ENCODE data around the gene ZNF805.
A peak's percentile ranks its signal among the peaks of the same experiment; 100 is the strongest.
"Not testable (repeated sequence)": the region's sequence is repeated elsewhere in the genome, so short reads cannot be mapped to it uniquely, and the experiment has no call there.

Gene ZNF805

DNA sequence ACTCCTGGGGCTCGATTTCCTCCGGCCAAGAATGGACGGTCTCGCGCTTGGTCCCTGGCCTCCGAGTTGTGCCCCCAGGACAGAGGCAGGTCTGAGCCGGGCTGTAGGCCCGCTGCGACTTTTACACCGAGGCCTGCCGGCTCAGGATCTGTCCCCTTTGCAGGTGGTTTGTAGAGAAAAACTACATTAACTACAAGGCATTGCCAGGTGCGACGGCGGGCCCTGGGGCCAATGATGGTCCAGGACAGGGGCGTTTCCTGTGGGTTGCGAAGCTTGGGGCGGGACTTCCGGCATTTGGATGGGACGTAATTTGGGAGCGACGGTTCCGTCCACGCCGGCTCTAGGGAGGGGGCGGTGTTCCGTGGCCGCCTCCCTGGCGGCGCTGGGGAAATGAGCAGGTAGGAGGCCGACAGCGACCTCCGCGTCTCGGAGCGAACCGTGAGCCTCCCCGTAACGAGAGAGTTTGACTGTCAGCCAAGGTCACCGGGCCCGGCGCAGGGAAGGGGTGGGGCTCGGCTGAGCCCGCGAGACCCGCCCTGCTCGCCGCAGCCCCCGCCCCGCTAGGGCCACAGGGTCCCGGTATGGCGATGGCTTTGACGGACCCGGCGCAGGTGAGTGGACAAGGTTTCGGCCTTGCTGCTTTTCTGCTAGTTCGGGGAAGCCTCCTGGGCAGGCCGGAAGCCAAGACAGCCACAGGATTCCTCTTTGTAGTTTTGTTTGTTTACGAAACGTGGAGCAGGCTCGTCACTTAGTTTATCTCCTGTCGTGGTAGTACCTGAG is at the start of gene ZNF805:
Gene ZNF805 (plus strand): TSS at position 322 of the 780 bp plus-strand sequence. CDS start 260 bp downstream, at position 582.
- peak; percentile 85 for DNase-seq

DNA sequence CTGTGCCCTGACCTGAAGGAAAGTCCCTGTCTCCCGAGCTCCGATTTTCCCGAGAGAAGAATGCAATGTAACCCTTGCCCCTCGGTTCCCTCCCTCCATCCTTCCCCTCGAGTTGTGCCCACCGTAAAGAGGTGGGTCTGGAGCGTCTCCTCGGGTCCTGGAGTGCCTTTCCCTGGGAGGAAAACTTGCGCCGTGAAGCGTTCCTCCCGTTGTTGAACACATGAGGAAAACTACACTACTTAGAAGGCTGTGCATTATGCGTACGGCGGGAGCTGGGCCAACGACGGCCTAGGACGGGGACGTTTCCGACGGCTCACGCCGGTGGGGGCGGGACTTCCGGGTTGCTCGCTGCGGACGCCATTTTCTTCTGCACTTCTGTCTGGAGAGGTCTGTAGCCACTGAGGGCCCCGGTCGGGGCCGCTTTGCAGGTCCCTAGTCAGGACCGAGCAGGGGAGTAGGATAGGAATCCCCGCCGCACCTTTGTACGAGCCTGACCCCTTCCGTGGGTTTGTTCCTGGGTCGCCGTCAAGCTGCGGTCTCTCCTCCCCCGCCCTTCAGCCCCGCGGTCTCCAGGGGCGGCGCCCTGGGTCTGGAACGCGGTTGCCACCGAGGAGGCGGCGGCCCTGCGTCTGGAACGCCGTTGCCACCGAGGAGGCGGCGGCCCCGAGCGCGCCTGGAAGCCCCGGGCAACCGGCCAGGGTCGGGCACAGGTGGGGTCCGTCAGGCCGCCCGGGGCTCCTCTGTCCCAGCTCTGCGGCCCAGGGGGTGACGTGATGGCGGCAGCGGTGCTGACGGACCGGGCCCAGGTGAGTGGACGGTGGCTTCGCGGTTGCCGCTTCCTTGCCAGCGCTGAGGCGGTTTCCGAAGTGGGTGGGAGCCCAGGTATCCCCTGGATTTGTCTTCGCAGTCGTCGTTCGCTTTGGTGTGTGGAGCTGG is 49.0 kb upstream of the ZNF805 start, which contains the start of gene ZNF264:
Gene ZNF264 (plus strand): TSS at position 360 of the 936 bp plus-strand sequence. CDS start 414 bp downstream, at position 774.
- DNase-seq: peak; percentile 83

DNA sequence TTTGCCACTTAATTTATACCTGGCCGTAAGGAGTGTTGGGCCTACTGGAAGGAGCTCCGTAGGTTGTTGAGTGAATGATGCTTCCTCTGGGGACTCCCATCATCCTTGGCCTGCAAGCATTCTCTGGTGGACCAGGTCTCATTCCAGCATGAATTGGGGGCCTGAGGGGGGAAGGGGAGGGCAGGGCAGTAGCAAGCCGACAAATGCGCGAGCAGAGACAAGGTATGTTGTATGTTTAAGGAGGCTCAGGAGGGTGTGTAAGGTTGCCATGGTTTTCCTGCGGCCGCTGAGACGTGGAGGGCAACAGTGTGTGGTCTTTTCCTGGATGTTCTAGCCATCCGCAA is 48.4 kb upstream of the ZNF805 start:
- DNase-seq: no peak

DNA sequence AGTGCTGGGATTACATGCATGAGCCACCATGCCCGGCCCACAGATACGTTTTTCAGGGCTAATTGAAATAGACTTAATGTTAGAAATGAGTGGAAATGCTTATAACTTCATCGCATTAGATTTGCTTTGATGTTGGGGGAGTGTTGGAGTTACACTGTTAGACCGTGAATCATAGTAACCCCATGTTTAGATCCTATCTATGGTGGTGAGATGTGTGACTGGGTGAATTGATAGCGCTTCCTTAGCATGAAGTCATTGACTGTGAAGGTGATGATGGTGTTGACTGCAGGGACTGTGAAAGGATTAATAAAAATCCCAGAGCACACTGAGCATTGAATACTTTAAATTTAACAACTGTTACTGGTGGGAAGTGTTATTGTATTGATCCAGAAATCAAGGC is 47.4 kb upstream of the ZNF805 start:
- DNase-seq: no peak

DNA sequence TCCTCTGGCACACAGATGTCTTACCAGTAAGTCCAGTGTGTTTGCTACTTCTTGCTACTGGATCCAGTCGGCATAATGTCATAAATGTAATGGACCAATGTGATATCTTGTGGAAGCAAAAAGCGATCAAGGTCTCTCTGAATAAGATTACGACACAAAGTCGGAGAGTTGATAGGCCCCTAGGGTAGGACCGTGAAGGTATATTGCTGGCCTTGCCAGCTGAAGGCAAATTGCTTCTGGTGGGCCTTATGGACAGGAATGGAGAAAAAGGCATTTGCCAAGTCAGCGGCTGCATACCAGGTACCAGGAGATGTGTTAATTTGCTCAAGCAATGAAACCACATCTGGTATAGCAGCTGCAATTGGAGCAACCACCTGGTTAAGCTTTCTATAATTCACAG is 42.6 kb upstream of the ZNF805 start:
- not testable (repeated sequence) for DNase-seq

DNA sequence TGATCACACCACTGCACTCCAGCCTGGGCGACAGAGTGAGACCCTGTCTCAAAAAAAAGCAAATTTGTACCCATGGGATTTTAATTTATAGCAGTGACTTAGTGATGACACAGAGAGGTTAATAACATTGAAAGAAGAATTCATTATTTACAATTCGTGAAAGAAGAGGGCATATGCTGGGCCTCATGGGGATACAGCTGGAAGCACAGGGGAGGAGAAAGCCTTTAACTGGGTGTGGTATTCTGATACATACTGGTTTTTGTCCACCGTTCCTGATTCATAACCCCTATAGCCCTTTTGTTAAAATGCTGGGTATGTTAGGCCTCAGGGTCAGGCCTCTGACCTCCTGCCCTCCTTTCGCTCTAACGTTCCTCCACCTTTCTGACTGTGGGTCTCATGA is 38.3 kb upstream of the ZNF805 start:
- no peak for DNase-seq

DNA sequence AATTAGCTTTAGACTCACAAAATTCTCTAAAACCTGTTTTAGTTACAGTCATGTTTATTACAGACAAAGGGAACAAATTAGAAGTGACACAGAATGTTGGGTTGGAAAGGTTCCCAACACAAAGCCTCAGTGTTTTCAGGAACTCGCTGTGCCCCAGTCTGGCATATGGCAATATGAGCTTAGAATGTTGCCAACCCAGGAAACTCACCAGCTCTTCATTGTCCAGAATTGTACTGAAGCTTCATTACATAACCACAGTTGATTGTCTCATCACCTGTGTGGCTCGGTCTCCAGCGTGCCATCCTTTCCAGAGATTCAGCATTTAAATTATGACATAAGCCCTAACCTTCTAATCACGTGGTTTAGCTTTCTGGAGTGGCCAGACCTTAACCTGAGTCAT is 30.1 kb upstream of the ZNF805 start:
- DNase-seq: no peak

DNA sequence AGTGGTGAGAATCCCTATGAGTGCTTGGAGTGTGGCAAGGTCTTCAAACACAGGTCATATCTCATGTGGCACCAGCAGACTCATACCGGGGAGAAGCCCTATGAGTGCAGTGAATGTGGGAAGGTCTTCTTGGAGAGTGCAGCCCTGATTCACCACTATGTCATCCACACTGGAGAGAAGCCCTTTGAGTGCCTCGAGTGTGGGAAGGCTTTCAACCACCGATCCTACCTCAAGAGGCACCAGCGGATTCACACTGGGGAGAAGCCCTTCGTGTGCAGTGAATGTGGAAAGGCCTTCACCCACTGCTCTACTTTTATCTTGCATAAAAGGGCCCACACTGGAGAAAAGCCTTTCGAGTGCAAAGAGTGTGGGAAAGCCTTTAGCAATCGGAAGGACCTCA is 28.3 kb upstream of the ZNF805 start:
- DNase-seq: no peak

DNA sequence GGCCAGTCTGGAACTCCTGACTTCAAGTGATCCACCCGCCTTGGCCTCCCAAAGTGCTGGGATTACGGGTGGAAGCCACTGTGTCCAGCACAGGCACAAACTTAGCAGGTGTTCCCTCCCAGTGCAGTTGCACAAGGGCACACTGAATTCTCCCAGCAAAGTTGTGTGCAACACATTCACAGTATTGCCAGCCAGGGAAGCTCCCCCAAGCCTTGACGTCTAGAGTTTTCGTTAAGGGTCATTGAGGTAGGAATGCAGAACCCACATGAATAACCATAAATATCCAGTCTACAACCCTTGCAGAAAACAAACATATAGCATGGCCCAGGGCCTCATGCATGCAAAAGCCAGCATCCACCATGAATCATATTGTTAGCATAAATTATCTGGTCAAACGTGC is 12.9 kb upstream of the ZNF805 start:
- DNase-seq: no peak

DNA sequence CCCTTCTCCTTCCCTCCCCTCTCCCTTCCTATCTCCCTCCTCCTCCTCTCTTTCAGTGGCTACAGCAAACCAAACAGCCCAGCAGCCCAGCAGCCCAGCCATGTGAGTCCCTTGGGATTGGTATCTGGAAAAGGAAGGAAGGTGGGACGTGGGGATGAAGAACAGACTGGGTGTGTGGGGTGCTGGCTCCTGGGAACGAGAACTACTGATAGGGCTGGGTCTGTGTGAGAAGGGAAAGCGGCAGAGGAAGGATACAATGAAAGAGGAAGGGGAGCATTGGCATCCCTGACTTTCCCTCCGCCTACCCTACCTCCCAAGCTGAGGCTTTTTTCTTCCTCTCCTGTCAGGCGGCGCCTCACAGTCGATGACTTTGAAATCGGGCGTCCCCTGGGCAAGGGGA is 8.7 kb upstream of the ZNF805 start:
- no peak for DNase-seq

DNA sequence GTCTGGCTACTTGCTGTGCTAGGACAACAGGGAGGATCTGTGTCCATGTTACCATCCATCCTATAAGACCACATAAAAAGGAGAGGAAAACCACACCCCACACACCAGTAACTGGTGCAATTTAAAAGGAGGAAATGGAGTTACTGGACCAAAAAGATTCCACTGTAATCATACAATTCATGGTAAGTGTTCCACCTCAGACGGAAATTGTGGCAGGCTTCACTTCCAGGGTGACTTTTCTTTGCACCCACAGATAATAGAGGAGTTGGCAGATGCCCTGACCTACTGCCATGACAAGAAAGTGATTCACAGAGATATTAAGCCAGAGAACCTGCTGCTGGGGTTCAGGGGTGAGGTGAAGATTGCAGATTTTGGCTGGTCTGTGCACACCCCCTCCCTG is 7.2 kb upstream of the ZNF805 start:
- DNase-seq: no peak

DNA sequence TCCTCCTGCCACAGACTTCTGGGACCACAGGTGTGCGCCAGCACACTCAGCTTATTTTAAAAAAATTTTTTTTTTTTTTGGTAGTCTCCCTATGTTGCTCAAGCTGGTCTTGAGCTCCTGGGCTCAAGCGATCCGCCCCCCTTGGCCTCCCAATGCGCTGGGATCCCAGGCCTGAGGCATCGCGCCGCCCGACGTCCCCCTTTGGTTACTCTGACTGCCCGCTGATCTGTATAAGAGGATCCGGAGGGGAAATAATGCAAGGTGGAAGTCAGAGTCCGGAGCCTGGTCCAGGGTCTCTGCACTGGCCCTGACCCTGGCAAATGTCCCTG is 486 bp upstream of the ZNF805 start:
- no peak for DNase-seq

DNA sequence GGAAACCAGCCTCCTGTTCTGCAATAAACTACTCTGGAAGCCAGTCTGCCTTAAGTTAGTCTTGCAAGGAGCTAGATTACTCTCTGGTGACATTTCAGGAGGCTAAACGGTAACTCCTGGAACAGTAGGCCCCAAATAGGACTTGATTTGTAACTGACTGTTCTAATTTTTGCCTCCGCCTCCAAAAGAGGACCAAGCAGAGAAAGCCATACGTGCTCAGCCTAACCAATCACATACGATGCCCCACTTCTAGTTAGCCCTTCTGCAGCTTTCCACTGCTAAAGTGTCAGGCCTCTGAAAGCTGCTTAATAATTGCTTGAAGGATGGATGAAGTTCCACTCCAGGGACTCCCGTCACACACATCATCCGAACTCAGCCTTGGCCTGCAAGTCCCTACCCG is 744 bp downstream of the ZNF805 start:
- DNase-seq: no peak

DNA sequence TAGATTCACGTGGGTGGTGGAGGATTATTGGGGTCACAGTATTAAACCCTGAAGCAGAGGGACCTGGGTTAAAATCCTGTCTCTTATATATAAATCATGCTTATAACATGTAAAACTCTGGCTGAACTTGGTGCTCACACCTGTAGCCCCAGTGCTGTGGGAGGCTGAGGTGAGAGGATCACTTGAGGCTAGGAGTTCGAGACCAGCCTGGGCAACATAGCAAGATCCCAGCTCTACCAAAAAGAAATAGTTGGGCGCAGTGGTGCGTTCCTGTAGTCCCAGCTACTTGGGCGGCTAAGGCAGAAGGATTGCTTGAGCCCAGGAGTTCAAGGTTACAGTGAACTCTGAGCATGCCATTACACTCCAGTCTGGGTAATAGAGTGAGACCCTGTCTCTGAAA is 2.4 kb downstream of the ZNF805 start:
- no peak for DNase-seq

DNA sequence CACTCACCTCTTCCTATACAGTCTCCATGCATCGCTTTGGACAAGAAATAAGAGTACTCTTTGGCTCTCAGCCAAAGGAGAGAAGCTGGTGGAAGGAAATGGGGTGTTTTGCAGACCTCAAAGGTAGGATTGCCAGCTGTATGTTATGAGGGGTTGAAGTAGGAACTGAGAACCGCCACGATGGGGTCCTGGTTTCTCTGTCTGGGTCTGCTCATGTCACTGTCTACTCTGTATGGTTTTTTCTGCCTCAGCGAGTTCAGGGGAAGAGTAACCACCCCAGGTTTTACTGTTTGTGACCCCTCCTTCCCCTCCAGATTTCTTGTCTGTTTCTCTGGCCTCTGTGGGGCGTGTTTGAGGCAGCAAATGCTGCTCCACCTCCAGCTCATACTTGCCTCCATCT is 4.1 kb downstream of the ZNF805 start:
- DNase-seq: no peak

DNA sequence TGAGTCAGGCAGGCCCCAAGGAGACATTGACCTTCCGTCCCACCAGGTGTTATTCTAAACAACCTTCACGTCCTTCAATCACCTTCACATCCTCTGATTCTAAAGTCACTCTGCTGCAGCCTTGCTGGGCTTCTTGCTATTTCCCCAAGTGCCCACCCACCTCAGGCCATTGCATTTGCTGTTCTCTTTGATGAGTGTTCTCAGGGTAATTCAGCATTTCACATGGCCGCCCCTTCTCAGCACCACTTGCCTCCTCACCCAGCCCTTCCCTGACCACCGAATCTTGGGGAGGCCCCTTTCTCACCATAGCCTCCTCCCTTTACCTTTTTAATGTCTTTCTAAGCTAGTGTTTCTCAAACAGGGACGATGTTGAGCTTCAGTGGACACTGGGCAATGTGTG is 4.6 kb downstream of the ZNF805 start:
- no peak for DNase-seq

DNA sequence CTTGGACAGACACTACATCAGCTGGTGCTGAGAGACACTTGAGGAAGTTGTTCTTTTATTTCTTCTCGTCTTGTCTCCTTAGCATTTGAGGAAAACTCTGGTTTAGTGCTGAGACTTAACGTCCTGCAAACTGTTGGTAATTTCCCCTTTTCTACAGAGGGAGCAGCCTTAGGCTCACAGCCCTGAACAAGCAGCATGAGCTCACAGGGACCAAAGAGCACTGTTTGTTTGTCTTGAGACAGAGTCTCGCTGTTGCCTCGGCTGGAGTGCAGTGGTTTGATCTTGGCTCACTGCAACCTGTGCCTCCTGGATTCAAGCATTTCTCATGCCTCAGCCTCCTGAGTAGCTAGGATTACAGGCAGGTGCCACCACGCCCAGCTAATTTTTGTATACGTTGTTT is 5.5 kb downstream of the ZNF805 start:
- no peak for DNase-seq

DNA sequence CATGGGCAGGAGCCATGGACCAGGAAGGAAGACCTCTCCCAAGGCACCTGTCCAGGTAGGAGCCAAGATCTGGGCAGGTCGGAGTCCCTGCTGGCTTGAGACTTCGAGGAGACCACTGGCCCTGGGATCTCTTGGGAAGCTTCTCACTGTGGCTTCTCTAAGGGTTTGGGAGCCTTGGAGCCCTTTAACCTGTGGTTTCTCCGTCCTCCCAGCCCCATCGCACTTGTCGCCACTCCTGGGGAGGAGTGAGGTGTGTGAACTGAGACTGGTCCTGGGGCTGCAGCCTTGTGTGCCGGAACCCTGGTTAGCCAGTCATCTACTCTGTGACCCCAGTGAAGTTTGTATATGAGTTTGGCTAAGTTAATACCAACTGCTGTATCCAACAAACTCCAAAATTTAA is 8.2 kb downstream of the ZNF805 start:
- no peak for DNase-seq

DNA sequence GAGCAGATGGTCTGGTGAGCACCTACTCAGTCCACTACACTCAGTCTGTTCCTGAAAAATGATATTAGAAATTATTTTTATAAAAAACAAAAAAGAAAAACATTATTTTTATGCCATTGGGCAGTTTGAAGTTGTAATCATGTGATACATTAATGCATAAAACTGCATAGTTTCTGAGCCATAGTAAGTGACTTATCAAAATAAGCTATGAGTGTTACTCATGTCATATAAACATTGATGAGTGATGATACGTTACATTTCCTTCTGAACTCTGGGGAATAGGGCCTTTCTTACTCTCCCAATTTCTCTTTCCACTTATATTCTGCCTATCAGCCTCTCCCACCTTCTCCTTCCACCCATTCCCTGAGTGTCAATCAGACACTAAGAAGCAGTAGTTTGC is 8.9 kb downstream of the ZNF805 start:
- DNase-seq: no peak

DNA sequence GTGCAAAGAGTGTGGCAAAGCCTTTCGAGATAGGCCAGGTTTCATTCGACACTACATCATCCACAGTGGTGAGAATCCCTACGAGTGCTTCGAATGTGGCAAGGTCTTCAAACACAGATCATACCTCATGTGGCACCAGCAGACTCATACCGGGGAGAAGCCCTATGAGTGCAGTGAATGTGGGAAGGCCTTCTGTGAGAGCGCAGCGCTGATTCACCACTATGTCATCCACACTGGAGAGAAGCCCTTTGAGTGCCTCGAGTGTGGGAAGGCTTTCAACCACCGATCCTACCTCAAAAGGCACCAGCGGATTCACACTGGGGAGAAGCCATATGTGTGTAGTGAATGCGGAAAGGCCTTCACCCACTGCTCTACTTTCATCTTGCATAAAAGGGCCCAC is 13.3 kb downstream of the ZNF805 start:
- not testable (repeated sequence) for DNase-seq

DNA sequence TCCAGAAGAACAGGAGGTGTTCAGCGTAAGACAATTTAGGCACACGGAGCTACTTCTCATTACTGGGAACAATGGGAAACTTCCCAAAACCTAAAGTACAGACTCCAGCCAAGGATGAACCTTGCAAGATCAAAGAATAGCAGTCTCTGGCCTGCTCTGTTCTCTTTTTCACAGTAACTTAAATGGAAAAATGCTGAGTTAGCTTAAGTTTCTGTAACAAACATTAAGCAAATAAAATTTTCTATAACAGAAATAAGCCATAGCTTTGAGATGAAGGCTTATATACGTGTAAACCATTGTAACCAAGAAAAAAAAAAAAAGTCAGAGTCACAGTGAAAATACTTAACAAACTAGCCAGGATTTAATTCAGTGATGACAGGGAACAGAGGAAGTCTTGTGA is 21.6 kb downstream of the ZNF805 start:
- no peak for DNase-seq

DNA sequence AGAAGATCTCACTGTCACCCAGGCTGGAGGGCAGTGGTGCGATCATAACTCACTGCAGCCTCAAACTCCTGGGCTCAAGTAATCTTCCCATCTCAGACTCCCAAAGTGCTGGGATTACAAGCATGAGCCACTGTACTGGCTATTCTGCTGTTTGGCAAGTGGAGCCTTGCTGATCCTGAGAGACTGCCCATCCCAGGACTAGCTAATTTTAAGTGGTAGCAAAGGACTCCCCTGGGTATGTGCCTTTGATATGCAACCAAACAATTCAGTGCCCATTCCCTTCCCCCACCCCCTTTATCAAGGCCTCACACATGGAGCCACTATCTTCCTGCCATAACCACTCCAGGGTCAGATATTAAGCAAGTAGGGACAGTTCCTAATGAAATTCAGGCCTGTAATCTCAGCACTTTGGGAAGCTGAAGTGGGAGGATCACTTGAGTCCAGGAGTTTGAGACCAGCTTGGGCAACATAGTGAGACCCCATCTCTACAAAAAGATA is 22.9 kb downstream of the ZNF805 start:
- DNase-seq: no peak

DNA sequence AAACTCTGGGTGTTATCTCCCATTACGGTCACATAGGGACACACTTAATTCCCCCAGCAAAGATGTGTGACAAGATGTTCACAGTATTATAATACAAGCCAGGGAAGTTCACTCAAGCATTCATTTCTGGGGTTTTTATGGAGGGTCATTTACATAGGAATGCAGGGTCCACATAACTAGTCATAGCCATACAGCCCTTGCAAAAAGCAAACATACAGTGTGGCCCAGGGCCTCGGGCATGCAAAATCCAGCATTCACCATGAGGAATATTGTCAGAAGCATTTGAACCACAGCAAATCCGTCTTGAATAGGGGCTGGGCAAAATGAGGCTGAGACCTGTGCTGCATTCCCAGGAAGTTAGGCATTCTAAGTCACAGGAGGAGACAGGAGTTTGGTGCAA is 26.9 kb downstream of the ZNF805 start:
- no peak for DNase-seq
